Keratinocyte (primary cell): ENCODE results near the gene TPMT. TPM values are rescaled to one million over a fixed set of nuclear protein-coding genes. Genes with fewer than 3 reads are reported as not detected.
"Not testable (repeated sequence)": the region's sequence is repeated elsewhere in the genome, so short reads cannot be mapped to it uniquely, and the experiment has no call there.

Experiments
- DNase-seq: peaks from one replicate; pipeline ENCODE4 v3.0.0-alpha.2; 2011; ENCODE audit warnings: low read depth, missing footprints, low spot score
- FAIRE-seq: peaks from 2 replicates; lab custom pipeline; 2011; peaks lifted over from hg19 to GRCh38; lab: Jason Lieb, UNC
- H2AFZ ChIP-seq: 2 replicates; pipeline ENCODE4 v1.6.0; 2012; ENCODE audit warnings: low read length, control low read depth, inconsistent platforms; ENCODE audit not compliant: control insufficient read depth
- H3K27ac ChIP-seq: 2 replicates; pipeline ENCODE4 v1.5.1; 2011; ENCODE audit warnings: low read length; ENCODE audit not compliant: control insufficient read depth, insufficient read depth
- H3K27me3 ChIP-seq: 3 replicates; pipeline ENCODE4 v1.6.0; 2011; ENCODE audit warnings: low read length; ENCODE audit not compliant: control insufficient read depth, insufficient read depth; ENCODE audit errors: extremely low read depth
- H3K36me3 ChIP-seq, 2 experiments: 2 replicates in 1 of 2; 3 replicates in 1 of 2; pipeline ENCODE4 v1.5.1; 2011; ENCODE audit warnings: low read length in 2 of 2, mild to moderate bottlenecking in 1 of 2; ENCODE audit not compliant: control insufficient read depth in 2 of 2, insufficient read depth in 2 of 2; ENCODE audit errors: extremely low read depth in 1 of 2
- H3K4me1 ChIP-seq: 3 replicates; pipeline ENCODE4 v1.5.1; 2011; ENCODE audit warnings: low read length; ENCODE audit not compliant: control insufficient read depth, insufficient read depth; ENCODE audit errors: extremely low read depth
- H3K4me2 ChIP-seq: 3 replicates; pipeline ENCODE4 v1.6.0; 2011; ENCODE audit warnings: low read depth, low read length; ENCODE audit not compliant: control insufficient read depth, insufficient read depth; ENCODE audit errors: extremely low read depth
- H3K4me3 ChIP-seq, 3 experiments: fragments of 200-600 bp in 1 of 3; sonication (generic) in 1 of 3; 2 replicates in 2 of 3; 3 replicates in 1 of 3; pipeline ENCODE4 v1.5.1; 2011 to 2016; ENCODE audit warnings: low read length in 3 of 3, mild to moderate bottlenecking in 3 of 3, control low read depth in 2 of 3, inconsistent platforms in 1 of 3, low read depth in 1 of 3, mixed read lengths in 1 of 3, mixed run types in 1 of 3, moderate library complexity in 1 of 3; ENCODE audit not compliant: control insufficient read depth in 2 of 3, insufficient read depth in 2 of 3; ENCODE audit errors: extremely low read depth in 1 of 3
- H3K79me2 ChIP-seq: 2 replicates; pipeline ENCODE4 v1.6.0; 2012; ENCODE audit warnings: low read length; ENCODE audit not compliant: control insufficient read depth, insufficient read depth
- H3K9ac ChIP-seq: 3 replicates; pipeline ENCODE4 v1.6.0; 2011; ENCODE audit warnings: low read length; ENCODE audit not compliant: control insufficient read depth, insufficient read depth; ENCODE audit errors: extremely low read depth
- H3K9me1 ChIP-seq: 3 replicates; pipeline ENCODE4 v1.6.0; 2011; ENCODE audit warnings: low read length; ENCODE audit not compliant: control insufficient read depth, insufficient read depth; ENCODE audit errors: extremely low read depth
- H3K9me3 ChIP-seq: 2 replicates; pipeline ENCODE4 v1.5.1; 2012; ENCODE audit warnings: low read depth, low read length; ENCODE audit not compliant: control insufficient read depth
- H4K20me1 ChIP-seq: 3 replicates; pipeline ENCODE4 v1.6.0; 2011; ENCODE audit warnings: low read length; ENCODE audit not compliant: control insufficient read depth, insufficient read depth; ENCODE audit errors: extremely low read depth
- EZH2 ChIP-seq: IDR thresholded peaks from one replicate; pipeline ENCODE4 v1.6.1; 2012; ENCODE audit warnings: inconsistent platforms, mild to moderate bottlenecking, low read length, moderate library complexity
- dilution Hi-C: fragments of 300-500 bp; cut with MboI; formaldehyde crosslinking; loops from one replicate; pipeline ENCODE4 v1.7.0; 2020; ENCODE audit warnings: low sequenced_read_pairs; ENCODE audit not compliant: extremely low pct_ligation_motif_present
- polyA plus RNA-seq, 5 experiments: library from polyadenylated mRNA; depleted of rRNA in 3 of 5; stranded (reverse) in 3 of 5; stranded (forward) in 1 of 5; unstranded in 1 of 5; fragments of >200 nt; gene quantifications; 1 replicate in 1 of 5; 2 replicates in 3 of 5; 3 replicates in 1 of 5; pipeline versions ENCODE4 v1.2.1 to v1.2.3, GENCODE V29; 2011 to 2012; ENCODE audit warnings: missing spikeins in 2 of 5, low read depth in 1 of 5, low replicate concordance in 1 of 5
- TF ChIP-seq, protein P1 (sequence below), 3 experiments: IDR thresholded peaks in 1 of 3; conservative IDR thresholded peaks in 1 of 3; optimal IDR thresholded peaks in 1 of 3; 2 replicates in 2 of 3; 3 replicates in 1 of 3; pipeline versions ENCODE3 to v1.5.1; 2011; ENCODE audit warnings: low read length in 3 of 3, mild to moderate bottlenecking in 3 of 3, moderate library complexity in 2 of 3, control low read depth in 1 of 3, inconsistent platforms in 1 of 3; ENCODE audit not compliant: insufficient read depth in 2 of 3; ENCODE audit errors: extremely low read depth in 1 of 3

The TPMT gene
- polyA plus RNA-seq, 1 donor (not counting 4 experiments of a cell fraction or from before 2014, with no cell fraction given), result 38.6 TPM

DNA sequence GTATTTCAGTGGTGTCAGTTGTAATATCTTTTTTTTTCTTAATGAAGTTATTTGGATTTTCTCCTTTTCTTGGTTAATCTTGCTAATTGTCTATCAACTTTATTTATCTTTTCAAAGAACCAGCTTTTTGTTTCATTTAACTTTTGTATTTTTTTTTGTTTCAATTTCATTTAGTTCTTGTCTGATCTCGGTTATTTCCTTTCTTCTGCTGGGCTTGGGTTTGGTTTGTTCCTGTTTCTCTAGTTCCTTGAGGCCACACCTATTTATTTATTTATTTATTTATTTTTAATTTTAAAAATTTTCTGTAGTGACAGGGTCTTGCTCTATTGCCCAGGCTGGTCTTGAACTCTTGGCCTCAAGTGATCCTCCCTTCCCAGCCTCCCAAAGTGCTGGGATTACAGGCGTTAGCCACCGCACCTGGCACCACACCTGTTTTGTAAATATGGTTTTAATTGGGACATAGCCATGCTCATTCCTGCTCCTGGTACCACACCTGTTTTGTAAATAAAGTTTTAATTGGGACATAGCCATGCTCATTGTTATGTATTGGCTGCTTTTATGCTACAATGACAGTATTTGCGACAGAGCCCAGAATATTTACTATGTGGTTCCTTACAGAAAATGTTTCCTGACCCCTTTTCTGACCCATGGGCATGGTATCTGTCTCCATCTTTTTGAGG is 22.5 kb upstream of the TPMT start:
- H2AFZ ChIP-seq, result no peak overlapping the region
- no peaks in the 10 kb centered on the region for H4K20me1 ChIP-seq
- no peaks in the 10 kb centered on the region for H3K27me3 ChIP-seq
- H3K4me3 ChIP-seq, result no peak overlapping the region
- H3K4me2 ChIP-seq, result no peak overlapping the region
- H3K9ac ChIP-seq, result no peak overlapping the region
- dilution Hi-C loops, result no loop called here
- no peaks in the 10 kb centered on the region for H3K9me3 ChIP-seq
- no peak for TF ChIP-seq EZH2
- TF ChIP-seq, protein P1, sequence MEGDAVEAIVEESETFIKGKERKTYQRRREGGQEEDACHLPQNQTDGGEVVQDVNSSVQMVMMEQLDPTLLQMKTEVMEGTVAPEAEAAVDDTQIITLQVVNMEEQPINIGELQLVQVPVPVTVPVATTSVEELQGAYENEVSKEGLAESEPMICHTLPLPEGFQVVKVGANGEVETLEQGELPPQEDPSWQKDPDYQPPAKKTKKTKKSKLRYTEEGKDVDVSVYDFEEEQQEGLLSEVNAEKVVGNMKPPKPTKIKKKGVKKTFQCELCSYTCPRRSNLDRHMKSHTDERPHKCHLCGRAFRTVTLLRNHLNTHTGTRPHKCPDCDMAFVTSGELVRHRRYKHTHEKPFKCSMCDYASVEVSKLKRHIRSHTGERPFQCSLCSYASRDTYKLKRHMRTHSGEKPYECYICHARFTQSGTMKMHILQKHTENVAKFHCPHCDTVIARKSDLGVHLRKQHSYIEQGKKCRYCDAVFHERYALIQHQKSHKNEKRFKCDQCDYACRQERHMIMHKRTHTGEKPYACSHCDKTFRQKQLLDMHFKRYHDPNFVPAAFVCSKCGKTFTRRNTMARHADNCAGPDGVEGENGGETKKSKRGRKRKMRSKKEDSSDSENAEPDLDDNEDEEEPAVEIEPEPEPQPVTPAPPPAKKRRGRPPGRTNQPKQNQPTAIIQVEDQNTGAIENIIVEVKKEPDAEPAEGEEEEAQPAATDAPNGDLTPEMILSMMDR (optimal IDR thresholded peaks at IDR 0.05 in 1 of 3, IDR thresholded peaks at IDR 0.05 in 1 of 3, conservative IDR thresholded peaks at IDR 0.05 in 1 of 3; ENCODE audit: extremely low read depth in 1 of 3, insufficient read depth in 2 of 3, low read length in 3 of 3), result no peak
- peaks cover 0 to 2% of the 10 kb centered on the region in 2 experiments for H3K36me3 ChIP-seq
- H3K9me1 ChIP-seq, result no peaks in the 10 kb centered on the region
- no peaks in the 10 kb centered on the region for H3K79me2 ChIP-seq
- no peak overlapping the region for H3K27ac ChIP-seq
- no peak for FAIRE-seq
- H3K4me1 ChIP-seq, result no peaks in the 10 kb centered on the region
- no peak for DNase-seq

GRCh38 chr6:18176198-18176597 is 21.3 kb upstream of the TPMT start:
- H3K27ac ChIP-seq, H3K4me1 ChIP-seq, dilution Hi-C loops, DNase-seq, H3K9me1 ChIP-seq, H3K4me3 ChIP-seq, H3K9ac ChIP-seq, H3K36me3 ChIP-seq, H3K9me3 ChIP-seq, H3K27me3 ChIP-seq, FAIRE-seq, H4K20me1 ChIP-seq, H2AFZ ChIP-seq, H3K4me2 ChIP-seq, H3K79me2 ChIP-seq: not testable (repeated sequence)

- Histone ChIP-seq H3K79me2 (no peaks in the 10 kb centered on the region), H3K9me1 (no peaks in the 10 kb centered on the region), H2AFZ (no peak overlapping the region), H3K4me2 (no peak overlapping the region), H3K27ac (no peak overlapping the region), H3K36me3 (peaks cover 0 to 9% of the 10 kb centered on the region in 2 experiments), H3K4me3 (no peak overlapping the region), H3K9me3 (no peaks in the 10 kb centered on the region), H3K4me1 (no peaks in the 10 kb centered on the region), H3K9ac (no peak overlapping the region), H4K20me1 (no peaks in the 10 kb centered on the region), H3K27me3 (no peaks in the 10 kb centered on the region)
- dilution Hi-C loops, result no loop called here
- FAIRE-seq, result no peak
- DNase-seq, result no peak
- no peak for TF ChIP-seq EZH2
- TF ChIP-seq, protein P1 (optimal IDR thresholded peaks at IDR 0.05 in 1 of 3, IDR thresholded peaks at IDR 0.05 in 1 of 3, conservative IDR thresholded peaks at IDR 0.05 in 1 of 3; ENCODE audit: extremely low read depth in 1 of 3, insufficient read depth in 2 of 3, low read length in 3 of 3), result no peak
Observed at GRCh38 chr6:18171871-18172270, 17.0 kb upstream of the TPMT start.
